Lung (tissue), 12 donors: ENCODE measurements around the gene ZCCHC2. TPM values are rescaled to one million over a fixed set of nuclear protein-coding genes. Genes with fewer than 3 reads are reported as not detected.

Experiments
- ATAC-seq: fragments of 200-7000 bp; cut with Tn5 transposase; one replicate; pipeline ENCODE4 v1.9.1; 2020; ENCODE audit warnings: moderate number of reproducible peaks; ENCODE audit not compliant: insufficient read depth, low FRiP score
- DNase-seq, 3 donors: peaks; one replicate each; pipeline ENCODE4 v3.0.0-alpha.2; 2013 to 2017
- H3K27ac ChIP-seq, 2 donors: one replicate each; pipeline ENCODE4 v1.5.1; 2013; ENCODE audit warnings: mild to moderate bottlenecking in 2 of 2, moderate library complexity in 2 of 2, control low read depth in 1 of 2, inconsistent platforms in 1 of 2, low read depth in 1 of 2, low read length in 1 of 2
- H3K27me3 ChIP-seq, 3 donors: one replicate each; pipeline ENCODE4 v1.5.1; 2013; ENCODE audit warnings: low read length in 2 of 3; ENCODE audit not compliant: control insufficient read depth in 3 of 3, insufficient read depth in 3 of 3
- H3K36me3 ChIP-seq, 4 donors: one replicate each; pipeline ENCODE4 v1.5.1; 2013; ENCODE audit warnings: low read length in 4 of 4, mild to moderate bottlenecking in 1 of 4, moderate library complexity in 1 of 4; ENCODE audit not compliant: control insufficient read depth in 4 of 4, insufficient read depth in 4 of 4
- H3K4me1 ChIP-seq, 5 donors: one replicate each; pipeline ENCODE4 v1.5.1; 2013; ENCODE audit warnings: low read length in 5 of 5, mild to moderate bottlenecking in 2 of 5, moderate library complexity in 1 of 5; ENCODE audit not compliant: control insufficient read depth in 5 of 5, insufficient read depth in 5 of 5
- H3K4me3 ChIP-seq: one replicate; pipeline ENCODE4 v1.5.1; 2013; ENCODE audit warnings: mild to moderate bottlenecking, control low read depth, moderate library complexity
- H3K9ac ChIP-seq, 2 donors: one replicate each; pipeline ENCODE4 v1.5.1; 2013; ENCODE audit warnings: low read length in 2 of 2, control low read depth in 1 of 2; ENCODE audit not compliant: insufficient read depth in 1 of 2
- H3K9me3 ChIP-seq, 4 donors: one replicate each; pipeline ENCODE4 v1.5.1; 2013; ENCODE audit warnings: low read length in 3 of 4, mild to moderate bottlenecking in 1 of 4, moderate library complexity in 1 of 4; ENCODE audit not compliant: control insufficient read depth in 4 of 4, insufficient read depth in 3 of 4
- CTCF ChIP-seq: IDR thresholded peaks from 2 replicates; pipeline ENCODE4 v1.5.1; 2012; ENCODE audit warnings: mild to moderate bottlenecking; ENCODE audit errors: control extremely low read depth, extremely low read depth
- WGBS, 2 donors: extraction: QIAGEN DNeasy Blood & Tissue Kit; methylation state at CpG; one replicate each; pipeline ENCODE4 v1.1.7; 2013; 5-methylcytosine and 5-hydroxymethylcytosine counted together
- polyA plus RNA-seq, 2 donors: library from polyadenylated mRNA; stranded (reverse); fragments of 200-250 nt; gene quantifications; one replicate each; pipeline ENCODE4 v1.2.1, GENCODE V29; 2013
- total RNA-seq, 2 donors: library from RNA; depleted of rRNA in 1 of 2; stranded (reverse); fragments of >200 nt in 1 of 2; gene quantifications; one replicate each; pipeline ENCODE4 v1.2.1, GENCODE V29; 2014 to 2021
- donor health status: control.
- donor health status: control.
- donor health status: Bipolar disorder and iron deficiency.
- donor health status: healthy.
- donor health status: DM: yes; HTN: yes; CAD: no.

The ZCCHC2 gene
- total and polyA plus RNA-seq, 4 donors: 9.3 to 33.9 (median 18.6) TPM

- no peak for TF ChIP-seq CTCF
- DNase-seq: no peak
- 80 to 85% methylated on average over 8 of the region's 8 CpGs for WGBS, 2 donors
- no peak overlapping the region for H3K4me3 ChIP-seq
- H3K4me1 ChIP-seq: no peaks in the 10 kb centered on the region
- H3K9ac ChIP-seq: no peak overlapping the region
- ATAC-seq: no peak
- no peak overlapping the region for H3K27ac ChIP-seq
- H3K9me3 ChIP-seq: peaks cover 0 to 6% (median 4%) of the 10 kb centered on the region in 4 donors
- H3K27me3 ChIP-seq: no peaks in the 10 kb centered on the region
- no peaks in the 10 kb centered on the region for H3K36me3 ChIP-seq
Observed at GRCh38 chr18:62484941-62485340, 37.9 kb upstream of the ZCCHC2 start.

DNA sequence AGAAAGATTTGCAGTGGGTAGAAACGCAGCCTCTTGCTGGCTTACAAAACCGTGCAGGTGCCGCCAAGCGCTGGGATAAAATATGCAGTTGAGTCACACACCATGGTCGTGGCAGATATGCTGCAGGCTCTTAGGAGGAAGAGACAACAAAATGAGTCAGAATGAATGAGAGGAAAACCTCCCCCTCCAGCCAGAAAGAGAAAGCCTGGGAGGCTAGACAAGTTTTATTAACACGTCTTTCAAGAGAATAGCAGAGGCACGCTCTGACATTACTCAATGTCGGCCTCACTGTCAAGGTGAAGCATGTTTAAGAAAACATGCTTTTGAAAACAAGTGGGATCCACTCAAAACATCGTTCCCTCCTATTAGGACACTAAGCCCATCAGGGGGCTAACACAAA, 37.1 kb upstream of the ZCCHC2 start:
- WGBS, 2 donors: 53 to 77% methylated on average over 9 of the region's 9 CpGs
- Histone ChIP-seq H3K36me3 (no peaks in the 10 kb centered on the region), H3K4me3 (no peak overlapping the region), H3K4me1 (no peaks in the 10 kb centered on the region), H3K27ac (no peak overlapping the region), H3K27me3 (no peaks in the 10 kb centered on the region), H3K9me3 (peaks cover 0 to 4% (median under 1%) of the 10 kb centered on the region in 4 donors), H3K9ac (no peak overlapping the region)
- DNase-seq (no peak), ATAC-seq (peak; percentile 74)
- no peak for TF ChIP-seq CTCF

- WGBS, 2 donors: 68 to 88% methylated on average over 4 of the region's 4 CpGs
Observed at GRCh38 chr18:62486290-62486964, 36.4 kb upstream of the ZCCHC2 start.

More at GRCh38 chr18:62486290-62486964, 36.4 kb upstream of the ZCCHC2 start:
- no peak overlapping the region for H3K4me3 ChIP-seq
- no peak for TF ChIP-seq CTCF
- no peaks in the 10 kb centered on the region for H3K27me3 ChIP-seq
- ATAC-seq: peak; percentile 59
- H3K27ac ChIP-seq: no peak overlapping the region
- DNase-seq: peak in 1 of 3 donors; percentile 43
- peaks cover 0 to 4% (median under 1%) of the 10 kb centered on the region in 4 donors for H3K9me3 ChIP-seq
- H3K9ac ChIP-seq: no peak overlapping the region
- H3K36me3 ChIP-seq: no peaks in the 10 kb centered on the region
- no peaks in the 10 kb centered on the region for H3K4me1 ChIP-seq
